PC-3 (cell line): Measurements from ENCODE around the gene SLMAP. TPM values are rescaled to one million over a fixed set of nuclear protein-coding genes. Genes with fewer than 3 reads are reported as not detected.

Experiments used
- ATAC-seq: fragments of 200-7000 bp; cut with Tn5 transposase; 2 replicates; pipeline ENCODE4 v1.9.1; 2020; ENCODE audit warnings: mild to moderate bottlenecking, moderate library complexity
- BruUV-seq: library from RNA; stranded (reverse); fragments of 400-500 nt; replicated peaks from 2 replicates; lab custom pipeline; 2021; lab: Mats Ljungman, UMichigan
- CTCF ChIA-PET: fragments of 300-600 bp; sonication (Branson Sonifier 250); formaldehyde crosslinking; loops from one replicate; lab custom pipeline; 2022; ENCODE audit warnings: antibody characterized with exemption; lab: Charles Lee
- POLR2A ChIA-PET: fragments of 300-600 bp; sonication (Branson Sonifier 250); formaldehyde crosslinking; loops from one replicate; lab custom pipeline; 2022; ENCODE audit warnings: antibody characterized with exemption; ENCODE audit not compliant: unreplicated experiment; lab: Charles Lee
- DNase-seq: peaks from one replicate; pipeline ENCODE4 v3.0.0-alpha.2; 2015
- H2AFZ ChIP-seq: fragments of 300-600 bp; sonication (generic); 2 replicates; pipeline ENCODE4 v1.6.0; 2016; ENCODE audit warnings: antibody characterized with exemption, low read length
- H3F3A ChIP-seq: fragments of 300-600 bp; sonication (generic); one replicate; pipeline ENCODE4 v1.6.0; 2017; ENCODE audit warnings: antibody characterized with exemption, low read length, control low read depth, mild to moderate bottlenecking; ENCODE audit not compliant: unreplicated experiment
- H3K27ac ChIP-seq: fragments of 300-600 bp; sonication (generic); 2 replicates; pipeline ENCODE4 v1.5.1; 2016; ENCODE audit warnings: mild to moderate bottlenecking, low read length
- H3K27me3 ChIP-seq: fragments of 300-600 bp; sonication (generic); 2 replicates; pipeline ENCODE4 v1.6.1; 2016; ENCODE audit warnings: low read length, mixed read lengths
- H3K36me3 ChIP-seq: fragments of 300-600 bp; sonication (generic); 2 replicates; pipeline ENCODE4 v1.6.1; 2016; ENCODE audit warnings: low read depth, mixed run types, low read length, mixed read lengths
- H3K4me1 ChIP-seq: fragments of 300-600 bp; sonication (generic); 2 replicates; pipeline ENCODE4 v1.5.1; 2016; ENCODE audit warnings: low read length; ENCODE audit not compliant: insufficient read depth
- H3K4me2 ChIP-seq: fragments of 300-600 bp; sonication (generic); 2 replicates; pipeline ENCODE4 v1.6.0; 2016; ENCODE audit warnings: low read length
- H3K4me3 ChIP-seq: fragments of 300-600 bp; sonication (generic); 2 replicates; pipeline ENCODE4 v1.5.1; 2016; ENCODE audit warnings: mild to moderate bottlenecking, low read length, mixed read lengths
- H3K79me2 ChIP-seq: fragments of 300-600 bp; sonication (generic); 2 replicates; pipeline ENCODE4 v1.6.1; 2017; ENCODE audit warnings: low read length, mixed read lengths
- H3K9ac ChIP-seq: fragments of 300-600 bp; sonication (generic); 2 replicates; pipeline ENCODE4 v1.6.0; 2016; ENCODE audit warnings: mild to moderate bottlenecking, low read length
- H3K9me2 ChIP-seq: fragments of 300-600 bp; sonication (generic); replicated peaks from 2 replicates; pipeline ENCODE4 v1.6.1; 2016; ENCODE audit warnings: mixed run types, low read length, mixed read lengths
- H3K9me3 ChIP-seq: fragments of 300-600 bp; sonication (generic); 2 replicates; pipeline ENCODE4 v1.6.1; 2016; ENCODE audit warnings: low read length, mixed read lengths
- H4K20me1 ChIP-seq: fragments of 300-600 bp; sonication (generic); 2 replicates; pipeline ENCODE4 v1.6.1; 2016; ENCODE audit warnings: low read length, mixed read lengths
- CTCF ChIP-seq: fragments of 300-600 bp; sonication (generic); conservative IDR thresholded peaks from 2 replicates; pipeline ENCODE4 v1.5.1; 2017; ENCODE audit warnings: antibody characterized with exemption, low read depth, mild to moderate bottlenecking, low read length
- EZH2 ChIP-seq: fragments of 300-600 bp; sonication (generic); IDR thresholded peaks from one replicate; pipeline ENCODE4 v1.6.1; 2017; ENCODE audit warnings: antibody characterized with exemption, mild to moderate bottlenecking, low read length; ENCODE audit not compliant: unreplicated experiment
- EZH2phosphoT487 ChIP-seq: fragments of 300-600 bp; sonication (generic); IDR thresholded peaks from 2 replicates; pipeline ENCODE4 v1.6.1; 2018; ENCODE audit warnings: mild to moderate bottlenecking, antibody characterized with exemption, low read length, borderline replicate concordance
- intact Hi-C: fragments of 100-400 bp; cut with micrococcal nuclease; formaldehyde crosslinking; loops from 2 replicates; pipeline ENCODE4 v1.9.0; 2023
- total RNA-seq: library from RNA; depleted of rRNA; stranded (reverse); fragments of >200 nt; gene quantifications from 2 replicates; pipeline ENCODE4 v1.2.3, GENCODE V29; 2014

Gene SLMAP
- total RNA-seq, 1 experiment from 2014 or later: 60.0 TPM

GRCh38 chr3:57966829-57967228 lies 210.7 kb downstream of the SLMAP start:
- Histone ChIP-seq H3K9me3 (no peaks in the 10 kb centered on the region), H3K4me2 (no peak overlapping the region), H3F3A (peaks cover 3% of the 10 kb centered on the region), H4K20me1 (no peaks in the 10 kb centered on the region), H3K36me3 (no peaks in the 10 kb centered on the region), H3K9ac (no peak overlapping the region), H3K27me3 (no peaks in the 10 kb centered on the region), H2AFZ (no peak overlapping the region), H3K4me1 (peaks cover 33% of the 10 kb centered on the region), H3K4me3 (no peak overlapping the region), H3K79me2 (peaks cover 17% of the 10 kb centered on the region), H3K27ac (no peak overlapping the region), H3K9me2 (no peaks in the 10 kb centered on the region)
- no peak for TF ChIP-seq CTCF
- no peak for TF ChIP-seq EZH2
- TF ChIP-seq EZH2phosphoT487: no peak
- ChIA-PET CTCF (no interaction called here), POLR2A (no interaction called here)
- no TSS peak for BruUV-seq
- DNase-seq (no peak), ATAC-seq (no peak)
- intact Hi-C loops: no loop called here

GRCh38 chr3:57967590-57967989 lies 211.5 kb downstream of the SLMAP start:
- no peak overlapping the region for H3K9ac ChIP-seq
- H4K20me1 ChIP-seq: no peaks in the 10 kb centered on the region
- H3K4me1 ChIP-seq: peaks cover 36% of the 10 kb centered on the region
- peaks cover 8% of the 10 kb centered on the region for H3F3A ChIP-seq
- H3K4me3 ChIP-seq: no peak overlapping the region
- H3K79me2 ChIP-seq: peaks cover 20% of the 10 kb centered on the region
- intact Hi-C loops: no loop called here
- H2AFZ ChIP-seq: no peak overlapping the region
- DNase-seq (no peak), ATAC-seq (no peak)
- no peaks in the 10 kb centered on the region for H3K36me3 ChIP-seq
- BruUV-seq: no TSS peak
- no peak overlapping the region for H3K4me2 ChIP-seq
- H3K9me3 ChIP-seq: no peaks in the 10 kb centered on the region
- TF ChIP-seq CTCF: no peak
- no peak for TF ChIP-seq EZH2phosphoT487
- TF ChIP-seq EZH2: no peak
- no peaks in the 10 kb centered on the region for H3K27me3 ChIP-seq
- CTCF ChIA-PET: no interaction called here
- POLR2A ChIA-PET: no interaction called here
- no peak overlapping the region for H3K27ac ChIP-seq
- no peaks in the 10 kb centered on the region for H3K9me2 ChIP-seq

- H3K9ac ChIP-seq: no peak overlapping the region
- H2AFZ ChIP-seq: no peak overlapping the region
- no TSS peak for BruUV-seq
- TF ChIP-seq CTCF: no peak
- TF ChIP-seq EZH2phosphoT487: no peak
- no peak for TF ChIP-seq EZH2
- no peaks in the 10 kb centered on the region for H3K36me3 ChIP-seq
- ChIA-PET POLR2A (interaction anchor here (0.8 kb wide), 1 partner anchor 46 kb away, joined by 3 read pairs; no protein-coding TSS in a partner anchor), CTCF (no interaction called here)
- H3K79me2 ChIP-seq: peaks cover 20% of the 10 kb centered on the region
- H3K9me3 ChIP-seq: no peaks in the 10 kb centered on the region
- peaks cover 45% of the 10 kb centered on the region for H3K4me1 ChIP-seq
- H3K27ac ChIP-seq: no peak overlapping the region
- H4K20me1 ChIP-seq: no peaks in the 10 kb centered on the region
- H3F3A ChIP-seq: peaks cover 8% of the 10 kb centered on the region
- H3K4me2 ChIP-seq: no peak overlapping the region
- intact Hi-C loops: no loop called here
- no peaks in the 10 kb centered on the region for H3K27me3 ChIP-seq
- no peak overlapping the region for H3K4me3 ChIP-seq
- ATAC-seq (no peak), DNase-seq (no peak)
- no peaks in the 10 kb centered on the region for H3K9me2 ChIP-seq
These were observed 212.4 kb downstream of the SLMAP start for GRCh38 chr3:57968501-57968900.
